NCI-H526 treated with DMSO at 0.1 percent for 48 hours (cell line): Measurements from ENCODE around the gene SIN3B.
"Not testable (repeated sequence)": the region's sequence is repeated elsewhere in the genome, so short reads cannot be mapped to it uniquely, and the experiment has no call there.

Experiments used
- DNase-seq: peaks from one replicate; lab custom pipeline; 2025; lab: John Stamatoyannopoulos, UW

SIN3B gene, protein sequence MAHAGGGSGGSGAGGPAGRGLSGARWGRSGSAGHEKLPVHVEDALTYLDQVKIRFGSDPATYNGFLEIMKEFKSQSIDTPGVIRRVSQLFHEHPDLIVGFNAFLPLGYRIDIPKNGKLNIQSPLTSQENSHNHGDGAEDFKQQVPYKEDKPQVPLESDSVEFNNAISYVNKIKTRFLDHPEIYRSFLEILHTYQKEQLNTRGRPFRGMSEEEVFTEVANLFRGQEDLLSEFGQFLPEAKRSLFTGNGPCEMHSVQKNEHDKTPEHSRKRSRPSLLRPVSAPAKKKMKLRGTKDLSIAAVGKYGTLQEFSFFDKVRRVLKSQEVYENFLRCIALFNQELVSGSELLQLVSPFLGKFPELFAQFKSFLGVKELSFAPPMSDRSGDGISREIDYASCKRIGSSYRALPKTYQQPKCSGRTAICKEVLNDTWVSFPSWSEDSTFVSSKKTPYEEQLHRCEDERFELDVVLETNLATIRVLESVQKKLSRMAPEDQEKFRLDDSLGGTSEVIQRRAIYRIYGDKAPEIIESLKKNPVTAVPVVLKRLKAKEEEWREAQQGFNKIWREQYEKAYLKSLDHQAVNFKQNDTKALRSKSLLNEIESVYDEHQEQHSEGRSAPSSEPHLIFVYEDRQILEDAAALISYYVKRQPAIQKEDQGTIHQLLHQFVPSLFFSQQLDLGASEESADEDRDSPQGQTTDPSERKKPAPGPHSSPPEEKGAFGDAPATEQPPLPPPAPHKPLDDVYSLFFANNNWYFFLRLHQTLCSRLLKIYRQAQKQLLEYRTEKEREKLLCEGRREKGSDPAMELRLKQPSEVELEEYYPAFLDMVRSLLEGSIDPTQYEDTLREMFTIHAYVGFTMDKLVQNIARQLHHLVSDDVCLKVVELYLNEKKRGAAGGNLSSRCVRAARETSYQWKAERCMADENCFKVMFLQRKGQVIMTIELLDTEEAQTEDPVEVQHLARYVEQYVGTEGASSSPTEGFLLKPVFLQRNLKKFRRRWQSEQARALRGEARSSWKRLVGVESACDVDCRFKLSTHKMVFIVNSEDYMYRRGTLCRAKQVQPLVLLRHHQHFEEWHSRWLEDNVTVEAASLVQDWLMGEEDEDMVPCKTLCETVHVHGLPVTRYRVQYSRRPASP

DNA sequence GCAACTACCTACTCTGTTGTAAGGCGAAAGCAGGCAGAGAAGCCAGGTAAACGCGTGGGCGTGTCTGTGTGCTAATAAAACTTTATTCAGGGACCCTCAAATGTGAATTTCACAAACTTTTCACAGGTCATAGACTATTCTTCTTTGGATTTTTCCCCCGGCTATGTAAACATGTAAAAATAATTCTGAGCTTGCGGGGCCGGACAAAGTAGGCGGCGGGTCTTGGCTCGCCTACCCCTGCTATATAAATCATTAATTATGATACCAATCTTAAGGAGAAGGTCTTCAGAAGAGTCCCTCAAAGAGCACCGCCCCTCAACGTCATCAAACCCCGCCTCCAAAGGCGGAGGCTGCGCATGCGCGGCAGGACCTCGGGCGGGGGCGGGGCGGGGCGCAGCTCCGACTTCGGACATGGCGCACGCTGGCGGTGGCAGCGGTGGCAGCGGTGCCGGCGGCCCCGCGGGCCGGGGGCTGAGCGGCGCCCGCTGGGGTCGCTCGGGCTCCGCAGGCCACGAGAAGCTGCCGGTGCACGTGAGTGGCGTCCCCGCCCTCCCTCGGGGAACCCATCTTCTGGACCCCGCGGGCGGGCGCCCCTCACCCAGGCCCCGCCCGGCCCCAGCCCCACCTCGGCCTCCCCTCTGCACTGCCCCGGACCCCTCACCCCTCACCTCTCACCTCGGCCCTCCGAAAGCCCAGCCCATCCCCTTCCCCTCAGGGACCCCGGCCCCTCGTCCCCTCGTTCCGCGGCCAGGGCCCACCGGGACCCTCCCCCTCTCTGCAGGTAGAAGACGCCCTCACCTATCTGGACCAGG lies at the start of gene SIN3B:
TSS of gene SIN3B (plus strand) at position 389 of the 812 bp plus-strand sequence. CDS start at position 412, 23 bp downstream.
- DNase-seq, result peak; percentile 59

DNA sequence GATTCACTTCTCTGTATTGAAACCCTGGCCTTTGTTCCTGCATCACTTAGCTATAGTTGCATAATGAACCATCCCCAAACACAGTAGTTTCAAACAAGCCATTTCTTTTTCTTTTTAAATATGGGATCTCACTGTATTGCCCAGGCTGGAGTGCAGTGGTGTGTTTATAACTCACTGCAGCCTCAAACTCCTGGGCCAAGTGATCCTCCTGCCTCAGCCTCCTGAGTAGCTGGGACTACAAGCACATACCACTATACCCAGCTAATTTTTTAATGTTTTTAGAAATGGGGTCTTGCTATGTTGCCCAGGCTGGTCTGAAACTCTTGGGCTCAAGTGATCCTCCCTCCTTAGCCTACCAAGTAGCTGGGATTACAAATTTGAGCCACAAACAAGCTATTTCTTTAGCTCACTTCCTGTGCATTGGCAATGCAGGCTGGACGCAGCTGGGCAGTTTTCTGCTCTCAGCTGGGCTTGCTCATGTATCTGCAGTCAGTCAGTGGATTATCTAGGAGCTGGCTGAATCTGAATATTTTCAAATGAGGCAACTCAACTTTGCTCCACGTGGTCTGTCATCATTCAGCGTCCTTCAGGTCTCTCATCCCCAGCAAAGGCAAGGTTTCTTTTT lies 49.5 kb upstream of the SIN3B start:
- DNase-seq, result no peak

DNA sequence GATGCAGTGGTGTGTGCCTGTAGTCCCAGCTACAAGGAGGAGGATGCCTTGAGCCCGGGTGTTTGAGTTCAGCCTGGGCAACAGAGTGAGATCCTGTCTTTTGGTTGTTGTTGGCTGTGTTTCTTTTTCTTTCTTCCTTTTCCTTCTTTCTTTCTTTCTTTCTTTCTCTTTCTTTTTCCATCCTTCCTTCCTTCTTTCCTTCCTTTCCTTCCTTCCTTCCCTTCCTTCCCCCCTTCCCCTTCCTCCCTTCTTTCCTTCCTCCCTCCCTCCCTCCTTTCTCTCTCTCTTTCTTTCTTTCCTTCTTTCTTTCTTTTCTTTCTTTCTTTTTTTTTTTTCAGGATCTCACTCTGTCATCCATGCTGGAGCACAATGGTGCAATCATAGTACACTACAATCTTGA lies 46.5 kb upstream of the SIN3B start:
- DNase-seq, result no peak

DNA sequence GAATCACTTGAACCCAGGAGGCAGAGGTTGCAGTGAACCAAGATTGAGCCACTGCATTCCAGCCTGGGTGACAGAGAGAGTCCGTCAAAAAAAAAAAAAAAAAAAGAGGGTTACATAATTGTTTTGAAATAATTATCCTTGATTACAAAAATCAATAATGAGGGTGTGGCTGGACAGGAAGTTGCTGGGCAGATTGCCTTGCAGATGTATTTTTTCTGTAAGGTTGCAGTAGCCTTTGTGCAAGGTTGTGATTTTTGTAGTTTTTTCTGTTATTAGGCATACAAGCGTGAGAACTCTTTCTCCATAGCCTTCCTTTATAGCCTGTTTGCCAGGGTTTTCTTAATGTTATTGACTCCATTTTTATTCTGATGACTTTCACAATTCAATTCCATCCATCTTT lies 40.7 kb upstream of the SIN3B start:
- DNase-seq, result no peak

DNA sequence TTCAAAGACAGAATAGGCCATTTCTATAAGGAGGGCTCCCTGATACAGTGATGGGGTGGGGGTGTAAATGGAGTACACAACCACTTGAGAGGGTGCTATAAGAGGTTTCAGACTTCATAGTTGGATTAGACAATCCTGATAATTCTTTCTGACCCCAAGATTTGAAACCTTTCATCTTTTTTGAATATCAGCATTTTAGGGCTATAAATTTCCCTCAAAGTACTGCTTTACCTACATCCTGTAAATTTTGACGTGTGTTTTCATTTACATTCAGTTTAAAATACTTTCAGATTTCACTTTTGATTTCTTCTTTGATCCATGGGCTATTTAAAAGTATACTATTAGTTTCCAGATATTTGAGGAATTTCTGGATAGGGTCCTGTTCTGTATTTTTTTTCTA lies 40.0 kb upstream of the SIN3B start:
- no peak for DNase-seq

DNA sequence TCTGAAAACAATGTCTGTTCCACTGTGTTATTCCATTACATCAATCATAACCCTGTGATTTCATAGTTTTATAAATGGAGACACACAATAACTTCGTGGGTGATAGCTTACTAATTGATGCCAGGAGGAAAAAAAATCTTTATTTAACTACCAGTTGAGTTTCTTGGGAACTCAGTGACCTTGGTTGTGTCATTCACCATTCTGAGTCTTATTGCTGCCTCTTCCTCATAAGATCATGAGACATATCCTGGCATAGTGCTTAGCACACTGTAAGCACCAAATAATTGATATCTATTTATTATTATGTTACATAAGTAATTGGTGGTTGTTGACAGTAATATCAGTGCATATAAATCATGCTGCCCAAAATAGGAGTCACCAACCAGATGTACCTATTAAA lies 39.1 kb upstream of the SIN3B start:
- DNase-seq, result no peak

DNA sequence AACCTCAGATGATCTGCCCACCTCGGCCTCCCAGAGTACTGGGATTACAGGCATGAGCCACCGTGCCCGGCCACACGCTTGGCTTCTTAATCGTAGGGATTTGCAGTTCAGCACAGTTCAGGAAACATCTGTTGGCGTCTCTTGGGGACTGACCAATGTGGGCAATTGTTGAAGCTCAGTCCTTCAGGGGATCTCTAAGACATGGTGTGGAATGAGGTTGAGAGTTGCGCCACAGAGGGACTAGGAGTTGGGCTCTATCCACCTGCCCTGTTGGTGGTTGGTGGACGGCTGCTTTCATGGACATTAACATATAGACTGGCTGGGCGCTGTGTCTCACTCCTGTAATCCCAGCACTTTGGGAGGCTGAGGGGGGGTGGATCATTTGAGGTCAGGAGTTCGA lies 37.3 kb upstream of the SIN3B start:
- no peak for DNase-seq

DNA sequence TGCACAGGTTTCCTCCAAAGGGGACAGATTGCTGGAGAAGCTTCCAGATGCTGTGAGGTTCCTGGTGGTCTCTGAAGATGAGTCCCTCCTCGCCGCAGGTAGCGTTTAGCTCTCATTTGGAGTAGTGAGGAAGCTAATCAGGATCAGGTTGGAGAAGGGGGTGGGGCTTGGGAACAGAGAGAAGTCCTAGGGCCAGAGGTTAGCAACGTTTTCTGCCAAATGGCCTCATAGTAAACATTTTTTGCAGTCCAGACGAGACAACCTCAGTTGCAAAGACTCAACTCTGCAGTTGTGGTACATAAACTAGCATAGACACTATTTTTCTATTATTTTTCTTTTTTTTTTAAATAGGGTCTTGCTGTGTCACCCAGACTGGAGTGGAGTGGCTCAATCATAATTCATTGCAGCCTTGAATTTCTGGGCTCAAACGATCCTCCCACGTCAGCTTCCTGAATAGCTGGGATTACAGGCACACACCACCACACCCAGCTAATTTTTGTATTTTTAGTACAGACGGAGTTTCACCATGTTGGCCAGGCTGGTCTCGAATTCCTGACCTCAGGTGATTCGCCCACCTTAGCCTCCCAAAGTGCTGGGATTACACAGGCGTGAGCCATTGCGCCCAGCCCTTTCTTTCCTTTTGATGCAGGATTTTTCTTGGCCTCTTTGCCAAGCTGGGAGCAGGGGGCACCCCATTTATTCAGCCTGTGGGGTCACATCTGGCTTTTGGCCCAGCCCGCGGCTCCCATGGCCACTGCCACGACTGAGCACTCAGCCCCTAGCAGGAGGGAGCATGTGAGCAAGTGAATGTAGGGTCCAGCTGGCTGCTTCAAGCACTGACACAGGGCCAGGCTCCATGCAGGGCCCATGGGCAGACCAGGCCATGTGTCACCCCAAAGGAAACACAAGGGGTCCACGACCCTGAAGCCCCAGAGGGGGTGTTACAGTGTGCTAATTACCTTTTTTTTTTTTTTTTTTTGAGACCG lies 34.4 kb upstream of the SIN3B start:
- DNase-seq, result no peak

DNA sequence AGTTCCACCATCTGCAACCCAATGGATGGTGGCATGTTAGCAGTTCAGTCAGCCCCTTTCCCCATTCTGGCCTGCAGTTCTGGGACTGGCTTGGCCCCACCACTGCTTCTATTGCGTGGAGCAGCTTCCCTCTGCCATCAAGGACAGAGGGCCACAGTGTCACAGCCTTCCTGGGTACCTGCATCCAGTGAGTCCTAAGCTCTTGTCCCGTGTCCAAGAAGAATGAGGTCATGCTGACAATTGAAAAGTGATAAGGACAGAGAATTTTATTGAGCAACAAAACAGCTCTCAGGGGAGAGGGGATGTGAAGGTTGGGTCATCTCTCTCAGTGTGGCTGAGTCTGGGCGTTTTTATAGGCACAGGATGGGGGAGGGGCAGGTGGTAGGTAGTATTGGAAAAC lies 33.5 kb upstream of the SIN3B start:
- DNase-seq, result no peak

DNA sequence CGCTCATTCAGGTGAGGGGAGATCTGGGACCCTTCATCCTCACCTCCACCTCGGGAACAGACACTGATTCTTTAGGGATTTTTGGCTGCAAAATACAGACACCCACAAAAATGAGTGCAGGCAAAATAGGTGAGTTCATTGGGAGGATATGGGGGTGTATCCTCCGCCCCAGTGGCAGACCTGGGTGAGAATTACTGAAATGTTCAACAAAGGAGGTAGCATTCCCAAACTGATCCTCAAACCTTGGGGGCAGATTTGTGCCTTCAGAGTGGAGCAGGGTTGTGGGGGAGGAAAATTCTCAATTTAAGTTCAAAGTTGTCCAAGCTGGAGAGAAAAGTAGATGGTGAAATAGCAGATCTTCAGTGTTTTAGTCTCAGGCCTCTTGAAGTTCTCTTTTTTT lies 31.3 kb upstream of the SIN3B start:
- no peak for DNase-seq

DNA sequence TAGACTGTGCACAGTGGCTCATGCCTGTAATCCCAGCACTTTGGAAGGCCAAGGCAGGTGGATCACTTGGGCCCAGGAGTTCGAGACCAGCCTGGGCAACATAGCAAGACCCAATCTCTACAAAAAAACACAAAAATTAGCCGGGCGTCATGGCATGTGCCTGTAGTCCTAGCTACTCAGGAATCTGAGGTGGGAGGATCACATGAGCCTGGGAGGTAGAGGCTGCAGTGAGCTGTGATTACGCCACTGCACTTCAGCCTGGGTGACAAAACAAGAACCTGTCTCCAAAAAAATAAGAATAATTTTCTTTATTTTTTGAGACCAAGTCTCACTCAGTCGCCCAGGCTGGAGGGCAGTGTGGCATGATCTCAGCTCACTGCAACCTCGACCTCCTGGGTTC lies 30.9 kb upstream of the SIN3B start:
- not testable (repeated sequence) for DNase-seq

DNA sequence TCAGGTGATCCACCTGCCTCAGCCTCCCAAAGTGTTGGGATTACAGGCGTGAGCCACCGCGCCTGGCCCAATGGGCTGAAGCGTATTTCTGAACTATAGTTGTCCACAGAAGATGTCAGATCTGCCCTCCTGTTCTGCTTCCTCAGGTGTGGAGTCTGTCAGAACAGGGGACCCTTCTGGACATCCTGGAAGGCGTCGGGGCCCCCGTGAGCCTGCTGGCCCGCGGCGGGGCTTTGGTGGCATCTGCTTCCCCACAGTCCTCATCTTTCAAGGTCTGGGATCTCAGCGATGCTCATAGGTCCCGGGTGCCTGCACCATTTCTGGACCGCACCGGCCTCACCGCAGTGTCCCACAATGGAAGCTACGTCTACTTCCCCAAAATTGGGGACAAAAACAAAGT lies 29.5 kb upstream of the SIN3B start:
- DNase-seq, result no peak

DNA sequence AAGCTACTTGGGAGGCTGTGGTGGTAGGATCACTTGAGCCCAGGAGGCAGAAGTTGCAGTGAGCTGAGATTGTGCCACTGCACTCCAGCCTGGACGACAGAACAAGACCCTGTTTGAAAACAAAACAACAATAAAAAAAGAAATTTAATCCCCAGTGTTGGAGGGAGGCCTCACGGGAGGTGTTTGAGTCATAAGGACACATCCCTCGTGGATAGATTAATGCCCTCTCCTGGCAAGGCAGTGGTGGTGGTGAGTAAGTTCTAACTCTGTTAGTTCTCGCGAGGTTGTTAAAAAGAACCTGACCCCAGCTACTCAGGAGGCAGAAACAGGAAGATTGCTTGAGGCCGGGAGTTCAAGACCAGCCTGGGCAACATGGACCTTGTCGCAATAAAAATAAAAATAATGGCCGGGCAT lies 27.6 kb upstream of the SIN3B start:
- no peak for DNase-seq

DNA sequence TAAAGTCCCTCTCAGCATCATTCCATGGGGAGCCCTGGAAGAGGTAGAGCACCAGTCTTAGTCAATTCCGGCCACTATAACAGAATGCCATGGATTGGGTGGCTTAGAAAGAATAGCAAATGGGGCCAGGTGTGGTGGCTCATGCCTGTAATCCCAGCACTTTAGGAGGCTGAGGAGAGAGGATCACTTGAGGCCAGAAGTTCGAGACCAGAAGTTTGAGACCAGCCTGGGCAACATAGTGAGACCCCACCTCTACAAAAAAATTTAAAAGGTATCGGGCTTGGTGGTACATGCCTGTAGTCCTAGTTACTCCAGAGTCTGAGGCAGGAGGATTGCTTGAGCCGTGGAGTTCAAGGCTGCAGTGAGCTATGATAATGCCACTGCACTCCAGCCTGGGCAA lies 25.0 kb upstream of the SIN3B start:
- DNase-seq, result no peak

DNA sequence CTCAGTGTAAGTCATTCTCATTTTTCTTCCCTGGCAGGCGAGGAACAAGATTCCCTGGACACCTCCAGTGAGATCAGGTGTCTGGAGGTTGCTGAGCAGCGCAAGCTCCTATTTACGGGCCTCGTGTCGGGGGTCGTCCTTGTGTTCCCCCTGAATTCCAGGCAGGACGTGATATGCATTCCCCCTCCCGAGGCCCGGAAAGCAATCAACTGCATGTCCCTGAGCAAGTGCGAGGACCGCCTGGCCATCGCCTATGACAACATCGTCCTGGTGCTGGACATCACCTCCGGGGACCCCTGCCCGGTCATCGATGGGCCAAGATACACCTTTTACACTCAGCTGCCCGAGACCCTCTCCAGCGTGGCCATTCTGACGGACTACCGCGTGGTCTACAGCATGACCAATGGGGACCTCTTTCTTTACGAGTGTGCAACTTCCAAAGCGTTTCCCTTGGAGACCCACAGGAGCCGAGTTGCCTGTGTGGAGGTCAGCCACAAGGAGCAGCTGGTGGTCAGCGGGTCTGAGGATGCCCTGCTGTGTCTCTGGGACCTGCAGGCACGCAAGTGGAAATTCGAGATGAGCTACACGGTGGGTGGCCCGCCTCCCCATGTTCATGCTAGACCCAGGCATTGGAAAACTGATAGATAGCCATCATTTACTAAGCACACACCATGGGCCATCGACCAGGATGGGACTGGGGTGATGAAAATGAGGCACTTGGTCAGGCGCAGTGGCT lies 21.5 kb upstream of the SIN3B start:
- no peak for DNase-seq

DNA sequence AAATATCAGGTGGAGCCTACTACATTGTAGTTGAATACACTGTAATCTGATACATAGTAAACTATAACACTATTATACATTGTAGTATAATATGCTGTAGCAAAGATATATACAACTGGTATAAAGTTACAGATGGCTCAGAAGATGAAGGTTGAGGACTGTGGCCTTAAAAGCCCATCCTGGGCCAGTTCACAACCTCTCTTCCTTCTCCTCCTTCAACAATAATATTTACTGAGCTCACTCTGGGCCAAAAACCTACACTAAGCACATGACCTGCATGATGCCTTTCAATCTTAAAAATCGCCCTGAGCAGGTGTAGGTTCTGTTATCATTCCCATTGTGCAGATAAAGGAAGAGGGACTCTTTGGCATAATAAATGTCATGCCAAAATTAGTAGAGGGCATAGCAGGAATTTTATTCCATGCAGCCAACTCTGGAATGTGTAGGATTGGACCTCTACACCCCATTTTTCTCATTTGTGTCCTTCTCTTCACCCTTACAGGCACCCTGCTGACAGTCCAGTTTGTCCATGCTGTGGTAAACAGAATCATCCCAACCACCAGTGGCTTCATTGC lies 14.6 kb upstream of the SIN3B start:
- DNase-seq, result no peak

DNA sequence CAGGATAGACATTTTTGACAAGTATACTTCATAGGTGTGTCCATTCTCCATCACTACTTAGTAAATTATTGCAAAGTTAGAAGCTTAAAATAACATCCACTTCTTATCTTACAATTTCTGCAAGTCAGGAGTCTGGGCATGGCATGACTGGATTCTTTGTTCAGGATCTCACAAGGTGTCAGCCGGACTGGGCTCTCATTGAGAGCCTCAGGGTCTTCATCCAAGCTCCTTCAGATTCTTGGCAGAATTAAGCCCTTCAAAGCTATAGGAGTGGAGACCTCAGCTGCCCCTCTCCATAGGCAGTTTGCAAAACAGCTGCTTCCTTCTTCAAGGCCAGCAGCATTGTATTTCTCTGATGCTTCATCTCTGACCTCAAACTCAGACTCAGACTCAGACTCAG lies 9.1 kb upstream of the SIN3B start:
- no peak for DNase-seq

DNA sequence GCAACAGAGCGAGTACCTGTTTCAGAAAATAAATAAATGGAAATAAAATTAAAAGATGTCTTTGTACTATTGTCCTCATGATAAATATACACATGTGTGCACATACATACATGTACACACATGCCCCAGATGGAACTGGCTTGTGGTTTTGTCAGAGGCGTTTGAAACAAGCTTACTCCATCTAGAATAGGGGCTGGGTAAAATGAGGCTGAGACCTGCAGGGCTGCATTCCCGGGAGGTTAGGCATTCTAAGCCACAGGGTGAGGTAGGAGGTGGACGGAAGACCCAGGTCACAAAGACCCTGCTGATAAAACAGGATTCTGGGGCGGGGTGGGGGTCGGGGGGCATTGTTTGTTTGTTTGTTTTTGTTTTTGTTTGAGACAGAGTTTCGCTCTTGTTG lies 8.1 kb upstream of the SIN3B start:
- no peak for DNase-seq

DNA sequence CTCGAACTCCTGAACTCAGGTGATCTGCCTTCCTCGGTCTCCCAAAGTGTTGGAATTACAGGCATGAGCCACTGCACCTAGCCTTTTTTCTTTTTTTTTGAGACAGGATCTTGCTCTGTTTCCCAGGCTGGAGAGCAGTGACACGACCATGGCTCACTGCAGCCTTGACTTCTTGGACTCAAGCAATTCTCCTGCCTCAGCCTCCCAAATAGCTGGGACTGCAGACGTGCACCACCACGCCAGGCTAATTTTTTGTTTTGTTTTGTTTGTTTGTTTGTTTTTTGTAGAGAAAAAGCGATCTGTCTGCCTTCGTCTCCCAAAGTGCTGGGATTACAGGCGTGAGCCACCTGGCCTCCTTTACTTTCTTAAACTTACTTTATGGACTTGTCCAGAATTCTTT lies 6.5 kb upstream of the SIN3B start:
- DNase-seq, result no peak
